GM21515 (cell line): ENCODE results near the gene SPSB1.

Experiments
- ATAC-seq: cut with Tn5 transposase; IDR thresholded peaks from one replicate; pipeline ENCODE4 v1.9.1; 2021; ENCODE audit not compliant: unreplicated experiment

Gene SPSB1

GRCh38 chr1:9278585-9279153, 14.0 kb upstream of the SPSB1 start:
- no peak for ATAC-seq

DNA sequence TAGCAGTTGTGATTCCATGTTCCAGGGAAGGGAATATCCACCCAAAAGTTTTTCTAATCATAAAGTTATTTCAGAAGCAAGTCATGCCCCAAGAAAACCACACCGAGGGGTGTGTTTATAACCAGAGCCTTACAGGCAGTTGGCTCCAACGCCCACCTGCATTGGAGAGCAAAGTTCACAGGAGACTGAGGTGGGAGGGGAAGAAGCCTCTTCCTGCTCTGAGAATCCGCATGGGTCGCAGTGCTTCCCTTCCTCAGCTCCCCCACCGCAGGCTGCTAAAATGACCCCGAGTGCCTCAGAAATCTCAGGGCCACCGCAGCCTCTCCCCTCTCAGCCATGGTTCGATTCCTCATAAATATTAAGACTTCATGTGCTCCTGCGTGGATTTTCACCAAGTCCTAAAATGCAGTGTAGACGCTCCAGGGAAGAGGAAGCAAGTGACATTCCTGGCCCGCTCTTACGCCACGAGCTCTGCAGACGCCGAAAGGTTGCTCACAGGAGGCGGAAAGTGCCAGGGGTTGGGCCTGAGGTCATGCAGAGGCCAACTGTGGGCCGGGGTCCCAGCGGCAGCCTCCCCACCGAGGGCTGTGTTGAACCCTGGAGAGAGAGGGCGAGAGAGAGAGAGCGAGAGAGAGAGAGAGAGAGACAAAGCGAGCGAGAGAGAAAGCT, 13.4 kb upstream of the SPSB1 start:
- ATAC-seq: no peak

DNA sequence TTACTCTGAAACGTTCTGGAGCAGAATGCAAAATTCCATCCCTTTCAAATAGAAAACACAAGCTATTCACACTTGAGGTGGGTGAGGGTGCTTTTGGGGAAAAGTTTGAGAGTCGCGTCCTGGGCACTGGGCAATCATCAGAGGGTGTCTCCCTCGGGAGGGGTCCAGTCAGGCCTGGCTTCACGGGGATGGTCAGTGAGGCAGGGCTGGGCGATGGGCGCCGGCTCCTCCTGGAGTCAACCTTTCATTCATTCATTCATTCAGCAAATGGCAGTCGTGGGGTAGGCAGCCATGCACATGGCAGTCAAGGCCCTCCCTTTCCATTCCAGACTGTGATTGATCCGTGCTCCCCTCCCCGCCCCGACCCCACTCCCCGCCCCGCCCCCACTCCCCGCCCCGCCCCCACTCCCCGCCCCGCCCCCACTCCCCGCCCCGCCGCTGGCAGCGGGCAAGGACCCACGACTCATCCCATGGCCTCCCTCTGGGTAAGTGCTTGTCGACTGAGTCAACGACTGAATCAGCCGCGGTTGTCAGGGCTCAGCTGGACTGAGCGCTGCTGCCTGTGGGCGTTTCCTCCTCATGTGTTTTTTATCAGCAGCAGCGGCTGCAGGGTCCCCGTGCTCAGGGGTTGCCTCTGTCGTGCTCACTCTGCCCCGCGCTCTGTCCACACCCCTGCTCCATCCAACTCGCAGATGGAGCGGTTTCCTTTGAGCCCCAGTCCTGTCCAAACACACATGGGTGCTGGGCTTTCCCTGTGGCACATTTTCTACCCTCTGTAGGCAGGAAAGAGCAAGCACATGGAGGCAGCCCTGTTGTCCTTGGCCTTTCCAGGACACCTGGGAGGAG, 12.5 kb upstream of the SPSB1 start:
- ATAC-seq: no peak

- no peak for ATAC-seq
These were observed 11.4 kb upstream of the SPSB1 start for GRCh38 chr1:9281071-9281827.

DNA sequence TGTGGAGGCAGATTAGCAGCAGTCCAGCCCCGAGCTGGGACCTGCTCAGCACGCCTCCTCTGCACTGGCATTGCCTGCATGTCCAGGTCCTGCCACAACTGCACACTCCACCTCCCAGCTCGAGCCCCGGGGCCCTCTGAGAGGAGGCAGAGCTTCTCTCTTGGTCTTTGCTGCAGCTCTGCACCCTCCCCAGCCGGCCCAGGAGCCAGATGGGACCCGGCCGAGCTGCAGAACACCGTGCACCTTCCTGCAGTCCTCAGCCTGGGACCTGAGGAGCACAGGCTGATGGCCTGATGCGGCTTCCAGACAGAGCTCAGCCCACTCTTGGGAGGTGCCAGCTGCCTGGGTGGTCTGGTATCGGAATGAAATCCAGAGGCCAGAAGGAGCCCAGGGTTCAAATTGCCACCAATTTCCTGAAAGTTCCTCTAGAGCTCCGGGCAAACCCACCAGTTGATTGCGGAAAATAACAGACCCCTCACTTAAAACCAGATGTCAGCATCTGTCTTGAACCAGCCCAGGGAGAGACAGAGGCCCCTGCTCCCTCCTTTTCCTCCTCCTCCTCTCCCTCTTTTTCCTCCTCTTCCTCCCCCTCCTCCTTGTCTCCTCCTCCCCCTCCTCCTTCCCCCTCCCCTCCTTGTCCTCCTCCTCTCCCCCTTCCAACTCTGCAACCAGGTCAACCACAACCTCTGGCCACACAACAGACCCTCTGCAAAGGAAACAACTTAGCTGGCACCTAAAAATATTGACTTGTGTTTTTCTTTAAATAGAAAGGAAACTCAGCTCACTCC, 10.6 kb upstream of the SPSB1 start:
- ATAC-seq: no peak

DNA sequence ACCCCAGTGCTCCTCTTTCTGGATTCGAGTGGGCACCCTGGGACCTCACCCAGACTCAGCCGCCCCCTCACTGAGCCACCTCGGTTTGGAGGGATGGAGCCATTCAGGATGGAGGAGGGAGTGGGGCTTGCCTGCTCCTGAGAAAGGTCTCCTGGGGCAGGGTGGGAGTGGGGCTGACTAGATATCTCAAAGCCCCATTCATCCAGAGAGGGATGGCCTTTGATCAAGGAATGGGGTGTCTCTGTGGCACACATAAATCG, 10.1 kb upstream of the SPSB1 start:
- ATAC-seq: no peak

DNA sequence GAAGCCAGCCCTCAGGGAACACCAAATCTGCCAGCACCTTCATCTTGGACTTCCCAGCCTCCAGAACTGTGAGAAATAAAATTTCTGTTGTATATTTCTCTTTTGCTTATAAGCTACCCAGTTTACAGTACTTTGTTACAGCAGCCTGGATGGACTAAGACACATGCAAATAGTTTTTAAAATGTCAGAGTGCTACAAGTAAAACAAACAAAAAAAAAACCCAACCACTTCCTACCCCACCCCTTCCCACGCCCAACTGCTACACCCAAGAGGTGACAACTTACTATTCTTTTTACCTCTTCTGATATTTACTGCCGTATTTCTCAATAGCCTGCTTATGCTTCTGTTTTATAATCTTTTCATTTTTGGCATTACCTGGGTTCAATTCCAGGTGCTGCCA, 8.6 kb upstream of the SPSB1 start:
- no peak for ATAC-seq

DNA sequence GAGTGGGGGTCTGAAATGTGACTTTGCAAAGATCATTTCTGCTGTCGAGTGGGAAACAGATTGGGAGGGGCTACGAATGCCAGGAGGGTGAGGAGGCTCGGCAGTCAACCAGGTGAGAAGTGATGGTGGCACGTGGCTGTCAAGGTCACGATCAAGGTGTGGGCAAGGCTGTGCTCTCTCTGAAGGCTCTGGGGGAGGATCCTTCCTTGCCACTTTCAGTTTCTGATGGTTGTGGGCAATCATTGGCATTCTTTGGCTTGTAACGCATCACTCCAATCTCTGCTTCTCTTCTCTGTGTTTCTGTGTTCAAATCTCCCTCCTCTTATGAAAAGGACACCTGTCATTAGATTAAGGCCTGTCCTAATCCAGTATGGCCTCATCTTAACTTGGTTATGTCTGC, 6.1 kb upstream of the SPSB1 start:
- no peak for ATAC-seq

DNA sequence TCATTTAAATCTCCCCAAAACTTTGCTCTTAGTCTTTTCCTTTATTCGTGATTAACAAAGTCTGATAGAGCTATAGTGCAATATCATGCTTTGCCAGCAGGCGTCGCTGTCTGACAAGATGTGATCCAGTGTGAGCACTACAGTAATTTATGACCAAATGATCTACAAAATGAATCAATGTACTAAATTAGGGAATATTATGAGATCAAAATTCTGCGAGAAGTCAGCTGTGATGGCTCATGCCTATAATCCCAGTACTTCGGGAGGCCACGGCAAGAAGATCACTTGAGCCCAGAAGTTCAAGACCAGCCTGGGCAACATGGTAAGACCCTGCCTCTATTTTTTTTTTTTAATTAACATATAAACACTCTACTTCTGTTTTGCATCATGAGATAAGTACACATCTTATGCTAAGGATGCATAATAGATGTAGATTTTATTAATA, 3.6 kb upstream of the SPSB1 start:
- ATAC-seq: no peak

DNA sequence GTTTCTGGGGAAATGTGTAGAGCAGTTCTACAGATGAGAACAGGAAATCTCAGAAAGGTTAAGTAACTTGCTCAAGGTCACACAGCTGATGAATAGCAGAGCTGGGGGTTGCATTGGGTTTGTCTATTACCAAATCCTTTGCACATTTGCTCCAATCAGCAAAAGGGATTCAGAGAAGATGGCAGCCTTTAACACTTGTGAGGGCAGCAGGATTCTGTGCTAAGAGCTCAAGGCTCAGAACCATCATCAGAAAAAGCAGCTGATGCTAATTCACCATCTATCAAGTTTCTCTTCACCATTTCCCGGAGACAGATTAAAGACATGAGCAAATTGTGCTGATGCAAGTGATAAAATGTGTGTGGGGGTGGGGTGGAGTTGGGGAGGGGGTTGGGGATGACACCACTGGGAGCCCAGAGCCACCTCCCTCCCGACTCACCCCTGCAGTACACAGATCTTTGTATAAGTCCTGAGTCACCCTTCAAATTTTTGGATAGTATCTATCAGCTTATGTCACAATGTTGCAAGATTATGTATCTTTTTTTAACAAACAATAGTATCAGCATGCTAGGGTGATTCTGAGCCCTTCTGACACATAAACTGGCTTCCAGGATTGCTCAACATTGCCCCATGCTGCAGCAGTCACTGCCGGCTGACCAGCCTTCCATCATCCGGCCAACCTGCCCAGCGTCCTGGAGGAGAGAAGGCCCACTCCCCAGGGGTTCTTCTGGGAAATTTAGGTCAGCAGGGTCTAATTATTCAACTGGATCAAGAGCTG, 2.8 kb upstream of the SPSB1 start:
- ATAC-seq: no peak

DNA sequence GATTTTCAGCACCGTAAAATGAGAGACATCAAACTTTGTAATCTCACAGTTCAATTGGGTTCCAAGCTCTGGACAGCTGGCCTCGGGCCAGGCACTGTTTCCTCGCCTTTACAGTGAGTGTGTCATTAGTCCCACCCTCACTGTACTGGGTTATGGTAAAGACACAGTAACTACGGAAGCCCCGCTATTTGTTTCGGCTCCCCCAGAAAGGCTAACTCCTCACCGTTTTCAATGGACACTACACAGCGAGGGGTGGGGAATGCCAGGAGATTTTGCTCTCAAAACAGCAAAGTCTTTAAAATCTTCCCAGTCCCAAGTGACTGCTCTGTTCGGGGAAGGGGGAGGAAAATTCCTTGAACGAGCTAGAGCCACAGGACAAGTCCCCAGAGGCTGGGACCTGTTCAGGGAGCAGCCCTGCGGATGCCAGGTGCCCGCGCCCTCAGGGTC, 757 bp upstream of the SPSB1 start:
- no peak for ATAC-seq

DNA sequence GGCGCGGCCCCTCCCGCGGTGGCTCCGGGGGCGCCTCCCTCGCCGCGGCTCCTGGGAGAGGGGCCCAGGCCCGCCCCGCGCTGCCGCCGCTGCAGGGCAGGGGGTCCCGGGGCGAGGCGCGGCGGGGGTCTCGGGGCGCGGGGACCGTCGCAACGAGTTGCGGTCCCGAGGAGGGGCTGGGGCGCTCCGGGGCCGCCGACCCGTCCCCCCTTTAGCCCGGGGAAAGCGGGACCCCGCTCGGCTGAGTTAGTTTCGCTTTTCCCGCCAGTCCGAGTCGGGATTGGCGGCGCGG, 493 bp downstream of the SPSB1 start:
- no peak for ATAC-seq

DNA sequence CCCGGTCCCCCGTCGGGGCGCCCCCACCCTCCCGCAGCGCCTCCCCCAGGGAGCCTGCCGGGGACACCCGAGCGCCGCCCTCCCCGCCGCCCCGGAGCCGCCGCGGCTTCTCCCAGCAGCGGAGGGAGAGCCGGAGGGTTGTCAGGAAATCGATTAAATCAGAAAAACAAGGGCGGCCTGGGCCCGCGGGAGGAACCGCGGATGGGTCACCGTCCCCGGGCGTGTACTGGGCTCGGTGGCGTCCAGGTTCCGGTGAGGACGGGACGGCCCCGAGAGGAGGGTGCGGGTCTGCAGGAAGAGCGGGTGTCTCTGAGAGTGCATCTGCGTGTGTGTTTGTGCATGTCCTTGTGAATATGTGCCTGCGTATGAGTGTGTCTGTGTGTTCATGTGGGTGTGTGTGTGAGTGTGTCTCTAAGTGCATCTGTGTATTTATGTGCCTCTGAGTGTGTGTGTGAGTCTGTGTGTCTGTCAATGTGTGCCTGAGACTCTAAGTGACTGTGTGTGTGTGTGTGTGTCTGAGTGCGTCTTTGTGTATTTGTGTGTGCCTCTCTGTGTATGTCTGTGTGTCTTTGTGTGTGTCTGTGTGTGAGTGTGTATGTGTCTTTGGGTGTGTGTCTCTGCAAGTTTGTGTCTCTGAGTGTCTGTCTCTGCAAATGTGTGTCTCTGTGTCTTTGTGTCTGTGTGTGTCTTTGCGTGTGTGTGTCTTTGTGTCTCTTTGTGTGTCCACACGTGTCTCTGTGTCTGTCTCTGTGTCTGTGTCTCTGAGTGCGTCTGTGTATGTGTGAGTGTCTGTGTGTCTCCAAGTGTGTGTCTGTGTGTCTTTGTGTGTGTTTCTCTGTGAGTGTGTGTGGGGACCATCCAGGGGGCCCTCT, 1.1 kb downstream of the SPSB1 start:
- ATAC-seq: no peak

- no peak for ATAC-seq
These were observed 1.7 kb downstream of the SPSB1 start for GRCh38 chr1:9294405-9294773.

GRCh38 chr1:9294910-9295636, 2.4 kb downstream of the SPSB1 start:
- no peak for ATAC-seq

DNA sequence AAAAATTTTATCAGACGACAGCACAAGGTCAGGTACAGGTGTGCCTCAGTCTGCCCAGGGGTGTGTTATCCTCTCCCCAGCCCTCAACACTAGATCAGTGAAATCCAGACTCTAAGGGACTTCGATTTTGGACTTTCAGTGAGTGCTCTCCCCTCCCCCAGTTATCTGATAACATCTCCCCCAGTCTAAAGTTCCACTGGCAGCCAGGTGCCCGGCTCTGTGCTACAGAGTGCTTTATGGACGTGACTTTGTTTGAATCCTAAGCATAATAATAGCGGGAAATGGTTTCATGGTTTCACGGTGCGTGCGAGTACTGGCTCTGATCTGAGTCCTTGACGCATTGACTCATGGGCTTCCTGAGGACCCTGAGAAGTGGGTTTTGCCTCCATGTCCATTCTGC, 3.2 kb downstream of the SPSB1 start:
- ATAC-seq: no peak

- no peak for ATAC-seq
These were observed 4.2 kb downstream of the SPSB1 start for GRCh38 chr1:9296850-9297249.

GRCh38 chr1:9297831-9298230, 5.1 kb downstream of the SPSB1 start:
- ATAC-seq: no peak

- ATAC-seq: no peak
These were observed 5.6 kb downstream of the SPSB1 start for GRCh38 chr1:9298282-9298681.
